Parathyroid adenoma (tissue), 2 donors: Measurements from ENCODE around the gene CSNK2A2.

ENCODE experiments used
- H2AFZ ChIP-seq: fragments of 300-600 bp; sonication (generic); one replicate; pipeline ENCODE4 v1.7.0; 2017; ENCODE audit warnings: antibody characterized with exemption, mild to moderate bottlenecking
- H3K27ac ChIP-seq: fragments of 300-600 bp; sonication (generic); one replicate; pipeline ENCODE4 v1.7.0; 2017
- H3K27me3 ChIP-seq: fragments of 300-600 bp; sonication (generic); one replicate; pipeline ENCODE4 v1.7.0; 2017; ENCODE audit warnings: low read length; ENCODE audit not compliant: control insufficient read depth, insufficient read depth
- H3K36me3 ChIP-seq: fragments of 300-600 bp; sonication (generic); one replicate; pipeline ENCODE4 v1.7.0; 2017; ENCODE audit warnings: low read length; ENCODE audit not compliant: control insufficient read depth, insufficient read depth
- H3K4me1 ChIP-seq: fragments of 300-600 bp; sonication (generic); one replicate; pipeline ENCODE4 v1.7.0; 2017; ENCODE audit warnings: control low read depth
- H3K4me2 ChIP-seq: fragments of 300-600 bp; sonication (generic); one replicate; pipeline ENCODE4 v1.7.0; 2017; ENCODE audit warnings: low read length
- H3K4me3 ChIP-seq: fragments of 300-600 bp; sonication (generic); one replicate; pipeline ENCODE4 v1.7.0; 2017; ENCODE audit warnings: low read depth, low read length
- H3K79me2 ChIP-seq: fragments of 300-600 bp; sonication (generic); one replicate; pipeline ENCODE4 v1.7.0; 2017; ENCODE audit warnings: control low read depth
- H3K9ac ChIP-seq: fragments of 300-600 bp; sonication (generic); one replicate; pipeline ENCODE4 v1.7.0; 2017; ENCODE audit warnings: mild to moderate bottlenecking
- H3K9me3 ChIP-seq: fragments of 300-600 bp; sonication (generic); one replicate; pipeline ENCODE4 v1.7.0; 2017; ENCODE audit warnings: low read length; ENCODE audit not compliant: control insufficient read depth
- CTCF ChIP-seq: fragments of 300-600 bp; sonication (generic); IDR thresholded peaks from one replicate; pipeline ENCODE4 v1.7.0; 2017; ENCODE audit warnings: antibody characterized with exemption, mild to moderate bottlenecking
- donor health status: primary hyperparathyroidism.

Gene CSNK2A2

DNA sequence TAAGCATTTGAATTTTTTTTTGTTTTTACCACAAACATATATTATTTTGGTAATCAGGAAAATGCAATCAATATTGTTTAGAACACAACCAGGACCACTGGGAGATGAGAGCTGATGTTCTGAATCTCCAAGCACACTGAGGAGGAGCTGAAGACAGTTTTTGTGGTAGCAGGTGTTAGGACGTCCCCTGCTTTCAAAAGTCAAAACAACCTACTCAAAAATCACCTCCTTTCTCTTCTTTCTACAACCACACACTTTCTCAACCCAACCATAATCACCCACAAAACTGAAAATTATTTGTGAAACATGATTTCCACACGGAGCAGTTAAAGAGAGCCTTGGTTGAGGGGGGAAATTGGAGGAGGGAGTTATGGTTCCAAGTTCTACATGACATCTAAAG lies 42.1 kb downstream of the CSNK2A2 start:
- TF ChIP-seq CTCF, result no peak
- Histone ChIP-seq H3K4me2 (no peak overlapping the region), H3K27me3 (no peaks in the 10 kb centered on the region), H3K27ac (no peak overlapping the region), H3K36me3 (no peaks in the 10 kb centered on the region), H3K79me2 (no peaks in the 10 kb centered on the region), H3K9me3 (no peaks in the 10 kb centered on the region), H3K9ac (no peak overlapping the region), H3K4me3 (no peak overlapping the region), H3K4me1 (no peaks in the 10 kb centered on the region), H2AFZ (no peak overlapping the region)

DNA sequence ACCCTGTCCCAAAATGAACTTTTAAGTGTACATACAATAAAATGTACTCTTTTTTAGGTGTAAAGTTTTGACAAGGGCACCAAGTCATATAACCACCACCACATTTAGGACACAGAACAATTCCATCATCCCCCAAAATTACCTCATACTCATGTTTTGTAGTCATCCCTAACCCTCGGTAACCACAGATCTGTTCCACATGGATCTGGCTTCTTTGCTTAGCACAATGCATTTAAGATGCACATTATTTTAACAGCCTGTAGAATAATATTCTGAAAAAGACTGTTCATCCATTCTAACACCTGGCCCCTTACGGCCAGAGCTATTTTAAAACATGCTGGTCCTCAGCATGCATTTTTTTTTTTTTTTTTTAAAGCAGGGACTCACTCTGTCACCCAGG lies 43.6 kb downstream of the CSNK2A2 start:
- H3K4me3 ChIP-seq, result no peak overlapping the region
- TF ChIP-seq CTCF, result no peak
- no peaks in the 10 kb centered on the region for H3K36me3 ChIP-seq
- no peak overlapping the region for H3K9ac ChIP-seq
- no peaks in the 10 kb centered on the region for H3K79me2 ChIP-seq
- no peaks in the 10 kb centered on the region for H3K9me3 ChIP-seq
- no peaks in the 10 kb centered on the region for H3K27me3 ChIP-seq
- no peak overlapping the region for H2AFZ ChIP-seq
- H3K27ac ChIP-seq, result no peak overlapping the region
- no peaks in the 10 kb centered on the region for H3K4me1 ChIP-seq
- no peak overlapping the region for H3K4me2 ChIP-seq

GRCh38 chr16:58152246-58152868 lies 45.5 kb downstream of the CSNK2A2 start:
- H3K9me3 ChIP-seq, result no peaks in the 10 kb centered on the region
- no peak overlapping the region for H3K27ac ChIP-seq
- no peaks in the 10 kb centered on the region for H3K79me2 ChIP-seq
- H2AFZ ChIP-seq, result no peak overlapping the region
- no peak overlapping the region for H3K9ac ChIP-seq
- TF ChIP-seq CTCF, result no peak
- H3K36me3 ChIP-seq, result no peaks in the 10 kb centered on the region
- no peaks in the 10 kb centered on the region for H3K27me3 ChIP-seq
- H3K4me2 ChIP-seq, result no peak overlapping the region
- H3K4me1 ChIP-seq, result no peaks in the 10 kb centered on the region
- no peak overlapping the region for H3K4me3 ChIP-seq

DNA sequence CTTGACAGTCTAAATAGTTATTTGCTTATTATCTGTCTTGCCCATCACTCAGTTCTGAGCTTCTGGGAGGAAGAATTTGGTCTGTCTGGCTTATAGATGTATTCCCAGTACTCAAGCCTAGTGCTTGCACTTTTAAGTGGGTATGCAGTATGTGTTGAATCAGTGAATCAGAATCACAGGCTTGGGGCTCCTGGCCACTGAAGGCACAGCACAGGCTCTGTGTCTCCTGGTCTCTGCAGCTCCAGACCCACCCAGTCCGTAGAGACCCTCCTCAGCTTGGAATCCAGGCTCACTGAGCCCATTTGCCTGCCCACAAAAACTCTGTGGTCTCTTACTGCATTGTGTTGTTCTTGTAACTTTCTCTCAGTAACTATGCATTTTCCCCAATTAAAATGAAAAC lies 49.4 kb downstream of the CSNK2A2 start:
- TF ChIP-seq CTCF, result no peak
- Histone ChIP-seq H3K4me1 (no peaks in the 10 kb centered on the region), H3K9me3 (no peaks in the 10 kb centered on the region), H3K9ac (no peak overlapping the region), H3K79me2 (no peaks in the 10 kb centered on the region), H3K27ac (no peak overlapping the region), H3K27me3 (no peaks in the 10 kb centered on the region), H3K36me3 (no peaks in the 10 kb centered on the region), H3K4me2 (no peak overlapping the region), H2AFZ (no peak overlapping the region), H3K4me3 (no peak overlapping the region)

GRCh38 chr16:58148099-58148498 lies 49.8 kb downstream of the CSNK2A2 start:
- Histone ChIP-seq H3K36me3 (no peaks in the 10 kb centered on the region), H3K9ac (no peak overlapping the region), H3K4me2 (no peak overlapping the region), H3K4me3 (no peak overlapping the region), H3K27me3 (no peaks in the 10 kb centered on the region), H3K79me2 (no peaks in the 10 kb centered on the region), H3K27ac (no peak overlapping the region), H3K4me1 (no peaks in the 10 kb centered on the region), H2AFZ (no peak overlapping the region), H3K9me3 (no peaks in the 10 kb centered on the region)
- no peak for TF ChIP-seq CTCF
